LNCaP clone FGC (cell line): Measurements from ENCODE around the gene MIOS.
A peak's percentile ranks its signal among the peaks of the same experiment; 100 is the strongest.

Experiments used
- DNase-seq: peaks from one replicate; pipeline ENCODE4 v3.0.0-alpha.2; 2011; ENCODE audit warnings: low read depth
- H3K4me3 ChIP-seq: 2 replicates; pipeline ENCODE4 v1.5.1; 2011; ENCODE audit warnings: mild to moderate bottlenecking, low read depth, low read length, control low read depth
- CTCF ChIP-seq: IDR thresholded peaks from 2 replicates; pipeline ENCODE4 v1.5.1; 2012; ENCODE audit warnings: mild to moderate bottlenecking; ENCODE audit not compliant: control insufficient read depth, insufficient read depth; ENCODE audit errors: extremely low read depth

Gene MIOS

DNA sequence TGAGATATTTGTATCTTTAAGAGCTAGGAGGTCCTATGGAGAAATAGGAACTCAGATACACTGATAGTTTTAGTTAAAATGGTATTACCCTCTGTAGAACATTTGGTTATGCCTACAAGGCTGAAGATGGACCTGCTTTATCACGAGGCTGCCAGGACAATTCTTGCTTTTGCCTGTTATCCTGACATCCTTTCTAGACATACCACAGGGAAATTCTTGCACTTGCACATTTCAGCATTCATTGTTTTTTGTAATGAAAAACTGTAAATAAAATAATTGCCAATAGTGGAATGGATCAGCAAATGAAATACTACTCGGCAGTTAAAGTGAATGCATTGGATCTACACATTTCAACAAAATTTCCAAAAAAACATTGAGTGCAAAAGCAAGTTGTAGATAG, 40.7 kb upstream of the MIOS start:
- no peak for DNase-seq
- no peak overlapping the region for H3K4me3 ChIP-seq
- no peak for TF ChIP-seq CTCF

- no peak for TF ChIP-seq CTCF
- H3K4me3 ChIP-seq = no peak overlapping the region
- no peak for DNase-seq
Observed at GRCh38 chr7:7527047-7527446, 39.6 kb upstream of the MIOS start.

- DNase-seq = peak; percentile 99
- no peak for TF ChIP-seq CTCF
- no peak overlapping the region for H3K4me3 ChIP-seq
Observed at GRCh38 chr7:7529328-7529727, 37.4 kb upstream of the MIOS start.

DNA sequence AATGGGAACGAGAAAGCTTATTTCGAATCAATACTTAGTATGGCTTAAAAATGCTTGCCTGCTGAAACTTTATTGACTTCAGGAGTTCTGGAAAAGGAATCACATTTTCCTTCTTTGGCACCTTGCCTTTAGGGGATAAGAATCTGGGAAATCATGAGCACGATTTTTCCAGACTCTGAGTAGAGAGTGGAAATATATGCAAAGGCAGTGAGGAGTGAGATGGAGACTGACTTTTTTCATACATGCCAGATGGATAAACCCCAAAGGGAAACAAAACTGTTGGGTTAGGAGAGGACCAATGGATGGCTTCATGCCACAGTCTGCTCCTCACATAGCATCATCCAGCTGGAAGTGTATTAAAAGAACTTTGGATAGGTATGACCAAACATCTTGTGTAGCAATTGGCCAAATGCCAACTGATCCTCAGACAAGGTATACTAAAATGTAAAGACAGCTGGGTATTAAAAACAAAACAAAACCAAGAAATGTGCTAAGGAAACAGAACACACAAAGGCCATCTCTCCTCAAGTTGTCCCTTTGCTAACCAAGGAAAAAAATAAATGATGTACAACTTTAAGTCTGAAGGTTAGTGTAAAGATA, 32.8 kb upstream of the MIOS start:
- H3K4me3 ChIP-seq = no peak overlapping the region
- no peak for TF ChIP-seq CTCF
- DNase-seq = no peak

GRCh38 chr7:7535691-7536090, 31.0 kb upstream of the MIOS start, which contains the start of gene COL28A1:
TSS of gene COL28A1 (minus strand) at chr7:7535873. CDS start at chr7:7532875, 2,998 bp downstream.
- TF ChIP-seq CTCF = no peak
- no peak for DNase-seq
- H3K4me3 ChIP-seq = no peak within 1 kb of the TSS

GRCh38 chr7:7536396-7537019, 30.2 kb upstream of the MIOS start:
- no peak for TF ChIP-seq CTCF
- no peak for DNase-seq
- H3K4me3 ChIP-seq = no peak overlapping the region

DNA sequence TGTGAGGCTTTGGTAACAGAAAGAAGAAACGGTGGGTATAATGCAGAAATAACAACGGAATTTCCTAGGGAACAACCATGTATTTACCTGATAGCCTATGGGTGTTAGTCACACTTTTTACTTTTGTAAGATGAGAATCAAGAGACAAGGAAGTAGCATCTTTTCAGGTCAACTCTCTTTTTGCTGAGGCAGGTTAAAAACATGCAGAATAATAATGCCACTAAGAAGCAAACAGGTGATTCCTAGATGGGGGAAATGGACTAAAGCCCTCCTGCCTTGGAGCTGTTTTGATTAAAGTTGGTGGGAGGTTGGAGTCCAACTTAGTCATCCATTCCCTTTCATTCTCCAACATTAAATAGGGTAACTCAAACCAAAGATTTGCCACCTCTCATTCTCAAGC, 29.0 kb upstream of the MIOS start:
- no peak for TF ChIP-seq CTCF
- no peak for DNase-seq
- H3K4me3 ChIP-seq = no peak overlapping the region
